ENCODE results near the gene ZBTB18. TPM values are rescaled to one million over a fixed set of nuclear protein-coding genes. Genes with fewer than 3 reads are reported as not detected.

The ZBTB18 gene
- total RNA-seq, 1 donor from 2014 or later = 14.3 TPM

DNA sequence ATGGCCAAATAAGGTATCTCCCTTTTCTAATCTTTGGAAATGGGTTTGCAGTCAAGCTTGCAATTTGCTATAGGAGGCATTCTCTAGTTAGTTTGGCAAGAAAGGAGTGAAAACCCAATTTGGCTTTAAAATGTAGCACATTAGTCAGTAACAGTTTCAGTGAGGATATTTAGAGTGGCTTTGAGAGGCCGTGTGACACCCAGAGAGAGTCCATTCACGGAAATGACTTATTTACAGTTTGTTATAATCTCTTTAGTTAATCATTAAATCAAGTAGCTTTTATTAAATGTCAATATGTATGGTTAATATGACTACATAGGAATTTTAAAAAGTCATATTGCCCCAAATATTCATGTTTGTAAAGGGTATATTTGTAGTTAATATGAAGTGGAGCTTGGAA is 9.6 kb downstream of the ZBTB18 start:
- DNase-seq (ENCODE audit: low spot score) = no peak
- no peak for ATAC-seq

DNA sequence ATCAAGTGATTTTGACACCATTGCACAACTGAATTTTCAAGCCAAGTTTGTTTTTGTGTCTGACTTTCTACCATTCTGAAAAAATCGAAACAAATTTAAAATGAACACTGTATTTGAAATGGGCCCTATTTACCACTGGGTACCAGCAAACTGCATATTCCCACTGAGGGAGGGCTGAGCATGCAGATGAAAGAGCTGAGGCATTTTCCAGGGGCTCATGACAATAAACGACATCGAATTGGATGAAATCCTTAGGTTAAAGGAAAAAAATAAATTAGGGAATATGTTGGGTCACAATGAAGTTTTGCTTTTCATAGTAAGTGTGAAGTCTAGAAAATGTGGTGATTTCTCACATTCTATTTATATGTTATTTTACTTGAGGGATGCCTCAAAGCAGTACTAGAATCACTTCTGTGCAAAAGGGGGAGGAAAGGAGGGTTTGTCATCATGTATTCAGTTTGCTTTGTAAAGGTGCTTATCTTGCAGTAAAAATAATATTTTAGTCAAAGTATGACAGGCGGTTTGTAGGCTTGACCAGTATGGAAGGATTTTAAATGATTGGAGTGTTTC is 11.2 kb downstream of the ZBTB18 start:
- ATAC-seq = no peak
- no peak for DNase-seq (ENCODE audit: low spot score)

DNA sequence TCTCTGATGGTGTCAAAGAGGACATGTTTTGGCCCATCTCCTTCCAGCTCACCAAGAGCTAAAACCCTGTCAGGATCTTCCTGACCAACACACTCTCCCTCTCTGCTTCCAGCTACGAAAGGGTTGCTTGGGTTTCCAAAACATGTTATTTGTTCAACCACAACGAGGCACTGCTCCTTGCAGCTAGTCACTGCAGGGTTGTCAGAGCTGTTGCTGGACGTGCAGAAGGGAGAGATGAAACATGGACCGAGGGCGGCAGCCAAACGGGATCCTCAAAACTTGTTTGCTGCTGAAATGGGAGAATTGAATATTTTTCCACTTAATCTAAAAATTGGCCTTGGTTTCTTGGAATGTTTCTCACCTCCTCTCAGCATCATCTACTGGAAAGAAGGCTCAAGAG is 12.4 kb downstream of the ZBTB18 start:
- peak; percentile 43 for ATAC-seq
- no peak for DNase-seq (ENCODE audit: low spot score)

DNA sequence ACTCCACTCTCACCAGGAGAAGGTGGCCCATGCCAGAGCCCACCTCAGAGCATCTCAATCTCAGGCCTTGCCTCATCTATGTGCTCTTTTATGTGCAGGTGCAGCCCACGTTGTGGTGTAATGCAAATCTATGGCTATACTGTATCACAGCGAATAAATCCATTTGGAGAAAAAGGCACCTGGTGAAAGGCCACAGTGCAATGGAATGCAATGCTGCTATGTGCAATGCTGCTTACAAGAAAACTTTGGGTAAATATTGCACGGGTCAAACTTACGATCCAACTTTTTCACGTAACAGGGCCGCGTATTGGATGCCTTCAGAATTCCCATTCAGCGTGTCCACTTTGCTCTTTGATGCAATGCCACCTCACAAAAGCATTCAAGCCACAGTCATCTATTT is 13.5 kb downstream of the ZBTB18 start:
- DNase-seq (ENCODE audit: low spot score) = no peak
- peak; percentile 54 for ATAC-seq

DNA sequence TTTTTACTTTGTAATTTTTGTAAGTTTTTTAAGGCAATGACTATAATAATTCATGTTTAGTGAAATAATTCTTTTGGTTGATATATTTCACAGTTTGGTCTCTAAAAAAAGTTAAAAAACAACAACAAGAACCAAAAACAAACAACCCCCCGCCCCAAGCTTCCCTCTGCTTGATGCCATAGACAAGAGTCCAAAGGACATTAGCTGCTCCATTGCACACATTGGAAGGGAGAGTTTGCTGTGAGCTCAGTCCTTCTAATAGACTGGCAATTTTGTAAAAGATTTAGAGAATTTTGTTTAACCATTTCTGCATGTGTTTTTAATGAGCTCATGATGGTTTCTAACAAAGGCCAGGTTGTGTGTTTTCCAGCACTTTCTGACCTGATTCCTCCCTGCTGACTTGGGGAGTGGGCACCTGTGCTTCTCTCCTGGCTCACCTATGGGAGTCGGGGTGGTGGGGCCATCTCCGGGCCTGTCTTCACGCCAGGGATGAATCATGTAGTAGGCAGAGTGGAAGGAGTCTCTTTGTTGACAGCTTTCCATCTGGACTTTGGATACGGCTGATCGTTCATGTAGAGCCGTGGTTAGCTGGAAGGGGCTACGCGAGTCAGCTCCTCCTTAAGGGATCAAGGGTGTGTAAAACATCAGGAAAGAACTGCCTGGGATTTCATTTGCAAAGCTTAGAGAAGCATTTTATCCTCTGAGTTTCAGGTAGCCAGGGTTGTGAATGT is 14.1 kb downstream of the ZBTB18 start:
- DNase-seq (ENCODE audit: low spot score) (peak; percentile 58), ATAC-seq (peak; percentile 76)

GRCh38 chr1:244065960-244066388 is 14.9 kb downstream of the ZBTB18 start:
- DNase-seq (ENCODE audit: low spot score) (no peak), ATAC-seq (no peak)

DNA sequence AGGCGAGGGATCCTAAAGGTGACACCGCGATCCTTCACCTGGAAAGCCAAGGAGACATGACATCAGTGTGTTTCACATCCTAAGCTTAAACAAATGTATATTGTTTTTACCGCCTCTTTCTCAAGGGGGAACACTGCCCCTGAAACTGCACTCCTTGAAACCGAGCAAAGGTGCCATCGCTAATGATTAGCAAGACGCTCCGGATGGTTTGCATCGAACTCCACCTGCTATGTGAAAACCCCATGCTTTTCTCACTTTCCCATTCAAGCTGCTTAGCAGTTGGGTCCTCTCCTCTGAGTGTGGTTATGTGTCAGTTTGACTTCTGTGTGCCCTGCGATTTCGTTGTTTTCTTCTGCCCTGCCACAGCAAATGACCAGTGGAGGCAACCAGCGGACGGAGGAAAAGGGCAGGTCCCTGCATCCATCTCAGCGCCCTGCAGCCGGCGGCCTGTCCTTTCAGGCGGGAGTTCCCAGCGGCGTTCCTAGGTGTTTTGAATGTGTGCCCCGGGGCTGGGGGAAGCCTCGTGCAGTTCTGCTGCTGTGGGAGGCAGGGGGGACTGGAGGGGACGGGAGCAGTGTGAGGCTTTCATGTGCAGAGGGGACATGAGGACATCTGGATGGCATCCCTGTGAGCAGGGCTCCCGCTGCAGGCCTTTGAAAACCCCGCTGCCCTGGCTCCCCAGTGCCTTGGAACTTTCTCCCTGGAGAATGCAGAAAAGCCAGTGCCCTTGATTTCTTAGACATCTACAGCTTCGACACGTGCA is 16.1 kb downstream of the ZBTB18 start:
- DNase-seq (ENCODE audit: low spot score) (no peak), ATAC-seq (no peak)

DNA sequence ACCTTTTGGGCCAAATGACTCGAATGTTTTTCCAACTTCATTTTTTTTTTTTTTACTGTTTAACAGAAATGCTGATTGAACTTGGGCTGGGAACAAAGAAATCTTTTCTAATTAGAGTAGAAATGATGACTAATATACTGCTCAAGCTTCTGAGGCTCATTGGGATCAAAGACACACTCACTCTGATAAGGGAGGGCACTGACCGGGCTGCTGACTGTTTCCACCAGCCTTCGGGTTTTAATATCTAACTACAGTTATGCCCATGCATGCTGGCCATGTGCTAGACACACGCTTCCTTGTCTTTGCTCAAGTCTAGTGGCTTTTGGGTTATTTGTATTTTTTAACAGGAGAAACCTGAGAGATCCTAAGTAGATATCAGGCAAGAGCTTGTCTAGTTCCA is 16.8 kb downstream of the ZBTB18 start:
- DNase-seq (ENCODE audit: low spot score) (peak; percentile 74), ATAC-seq (peak; percentile 80)

- no peak for ATAC-seq
Observed at GRCh38 chr1:244068567-244068966, 17.5 kb downstream of the ZBTB18 start.

GRCh38 chr1:244069326-244069898 is 18.3 kb downstream of the ZBTB18 start:
- no peak for ATAC-seq
- no peak for DNase-seq (ENCODE audit: low spot score)

More at GRCh38 chr1:244068567-244068966, 17.5 kb downstream of the ZBTB18 start:
- no peak for DNase-seq (ENCODE audit: low spot score)

DNA sequence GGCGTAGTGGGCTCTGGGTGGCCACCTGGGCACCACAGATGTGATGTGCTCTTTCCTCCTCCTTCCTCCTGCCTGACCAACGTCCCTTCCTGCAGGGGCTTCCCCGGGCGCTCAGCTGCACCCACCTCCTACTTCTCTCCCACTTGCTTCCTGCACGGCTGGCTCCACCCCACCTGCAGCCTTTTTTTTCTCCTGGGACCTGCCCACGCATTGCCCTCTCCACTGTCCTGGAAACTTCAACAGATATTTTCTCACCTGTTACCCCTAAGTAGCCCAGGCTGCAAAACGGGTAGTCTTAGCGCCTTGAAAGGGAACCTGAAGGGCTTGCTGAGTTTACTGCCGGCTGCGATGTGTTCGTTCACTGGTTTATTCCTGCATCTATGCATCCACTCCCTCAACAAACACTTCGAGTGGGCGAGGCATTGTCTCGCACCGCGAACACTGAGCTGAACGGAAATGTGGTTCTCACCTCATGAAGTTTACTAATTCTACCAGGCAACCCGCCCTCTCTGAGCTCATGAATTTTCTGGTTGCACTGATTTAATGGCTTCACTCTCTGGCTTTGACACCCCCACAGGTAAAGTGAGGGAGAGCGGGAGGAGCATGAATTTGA is 23.6 kb downstream of the ZBTB18 start:
- ATAC-seq = no peak

GRCh38 chr1:244075247-244075722 is 24.2 kb downstream of the ZBTB18 start:
- ATAC-seq (no peak), DNase-seq (ENCODE audit: low spot score) (no peak)

More for the DNA sequence above, 23.6 kb downstream of the ZBTB18 start:
- no peak for DNase-seq (ENCODE audit: low spot score)

DNA sequence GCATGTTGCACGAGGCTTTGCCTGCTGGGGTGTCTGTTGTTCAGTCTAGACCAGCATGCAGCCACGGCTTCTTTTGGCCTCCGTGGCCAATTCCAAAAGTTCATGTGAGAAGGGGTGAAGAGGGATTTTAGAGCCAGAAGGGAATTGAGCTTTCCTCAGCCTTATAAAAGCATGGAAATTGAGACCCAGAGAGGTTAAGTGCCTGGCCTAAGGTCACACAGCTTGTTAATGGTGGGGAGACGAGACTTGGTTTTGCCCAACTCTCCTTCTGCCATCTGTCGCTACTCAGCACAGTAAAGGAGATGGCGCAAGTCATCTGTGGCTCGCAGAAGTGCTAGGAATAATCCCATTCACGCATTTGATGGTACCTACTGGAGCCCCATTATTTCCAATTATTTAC is 25.7 kb downstream of the ZBTB18 start:
- DNase-seq (ENCODE audit: low spot score) = no peak
- ATAC-seq = no peak

DNA sequence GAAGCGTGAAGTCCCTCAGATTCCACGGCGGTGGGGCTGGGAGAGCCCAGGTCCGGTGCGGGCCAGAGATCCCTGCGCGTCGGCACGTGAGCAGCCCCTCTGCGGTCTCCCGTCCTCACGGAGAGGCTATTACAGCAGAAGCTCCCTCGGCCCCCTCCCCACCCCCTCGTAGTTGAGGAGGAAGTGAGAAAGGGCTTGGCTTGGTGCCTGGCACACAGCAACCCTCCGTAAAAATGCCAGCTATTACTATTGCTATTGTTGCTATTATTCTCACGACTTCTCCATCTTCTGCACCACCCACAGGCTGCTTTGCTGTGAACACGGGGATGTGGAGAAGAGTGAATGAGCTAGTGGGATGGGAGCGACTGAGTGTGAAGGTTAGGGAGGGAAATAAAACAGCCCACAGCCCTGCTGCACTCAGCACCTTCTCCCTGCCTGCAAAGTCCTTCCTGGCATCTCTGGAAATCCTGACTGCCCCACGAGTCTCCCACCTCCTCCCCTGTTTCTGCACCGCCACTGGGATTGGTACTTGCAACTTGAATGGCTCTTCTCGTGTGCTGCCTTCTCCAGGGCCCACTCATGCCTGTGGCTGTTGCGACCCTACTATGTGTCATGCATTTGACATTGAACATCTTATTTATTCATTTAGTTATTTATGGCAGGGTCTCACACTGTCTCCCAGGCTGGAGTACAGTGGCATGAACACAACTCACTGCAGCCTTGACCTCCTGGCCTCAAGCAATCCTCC is 26.6 kb downstream of the ZBTB18 start:
- DNase-seq (ENCODE audit: low spot score) = no peak

DNA sequence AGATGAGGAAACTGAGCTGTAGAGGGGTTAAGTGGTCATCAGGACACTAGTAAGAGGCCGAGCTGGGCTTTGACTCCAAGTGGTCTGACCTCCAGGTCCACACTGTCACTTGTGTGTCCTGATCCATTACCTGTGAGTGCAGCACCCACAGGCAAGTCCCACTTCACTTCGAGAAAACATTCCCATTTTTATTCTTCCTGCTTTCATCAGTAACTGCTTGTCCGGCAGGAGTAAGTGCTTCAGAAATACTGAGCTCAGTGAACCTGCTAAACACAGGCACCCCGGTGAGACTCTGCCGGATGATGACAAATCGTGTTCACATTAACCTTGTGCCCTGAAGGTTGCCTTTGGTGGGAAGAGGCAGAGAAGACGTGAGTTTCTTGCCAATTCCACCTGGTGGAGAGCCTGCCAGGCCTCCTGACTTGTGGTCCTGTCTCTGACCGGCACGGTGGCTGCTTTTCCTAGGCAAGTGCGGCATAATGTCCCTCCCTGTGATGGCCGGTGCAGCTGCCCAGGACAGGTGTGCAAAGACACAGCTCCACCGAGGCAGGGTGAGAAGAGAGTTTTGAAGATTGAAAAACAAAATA is 29.4 kb downstream of the ZBTB18 start:
- DNase-seq (ENCODE audit: low spot score) = no peak

More for the DNA sequence above, 26.6 kb downstream of the ZBTB18 start:
- no peak for ATAC-seq

DNA sequence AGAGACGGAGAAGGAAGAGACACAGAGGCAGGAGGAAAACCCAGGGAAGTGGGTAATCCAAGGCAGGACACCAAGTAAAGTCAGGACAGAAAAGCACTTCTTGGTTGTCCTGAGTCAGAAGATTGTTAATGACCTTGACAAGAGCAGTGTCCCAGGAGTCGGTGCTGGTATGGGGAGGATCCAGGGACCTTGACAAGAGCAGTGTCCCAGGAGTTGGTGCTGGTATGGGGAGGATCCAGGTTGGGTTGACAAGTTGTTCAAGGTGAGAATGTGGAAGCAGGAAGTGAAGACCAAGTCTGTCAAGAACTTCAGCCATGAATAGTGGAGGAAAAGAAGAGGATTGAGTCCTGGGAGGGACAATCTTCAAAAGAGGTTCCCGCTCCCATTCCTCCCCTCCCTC is 31.9 kb downstream of the ZBTB18 start:
- DNase-seq (ENCODE audit: low spot score) = no peak
- no peak for ATAC-seq

More for the DNA sequence above, 29.4 kb downstream of the ZBTB18 start:
- ATAC-seq = no peak

GRCh38 chr1:244083383-244083943 is 32.4 kb downstream of the ZBTB18 start:
- DNase-seq (ENCODE audit: low spot score) = no peak
- ATAC-seq = no peak

- no peak for ATAC-seq
- no peak for DNase-seq (ENCODE audit: low spot score)
Observed at GRCh38 chr1:244084763-244085162, 33.7 kb downstream of the ZBTB18 start.

DNA sequence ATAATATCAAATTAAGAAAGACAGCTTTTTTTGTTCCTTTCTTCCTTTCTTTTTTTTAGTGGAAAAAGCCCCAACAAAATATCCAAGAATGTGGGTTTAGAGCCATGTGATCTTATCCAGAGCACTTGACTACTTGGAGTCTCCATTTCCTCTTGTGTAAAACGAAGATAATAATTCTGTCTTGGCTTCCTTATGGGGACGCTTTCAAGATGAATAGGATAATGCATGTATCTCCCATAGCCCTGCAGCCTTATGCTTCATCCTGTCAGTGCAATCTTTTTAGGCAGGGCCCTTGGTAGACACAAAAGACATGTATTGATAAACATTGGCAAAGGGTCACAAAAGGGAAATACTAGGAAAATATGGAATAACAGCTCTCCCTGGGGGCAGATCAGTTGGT is 34.8 kb downstream of the ZBTB18 start:
- DNase-seq (ENCODE audit: low spot score) (no peak), ATAC-seq (no peak)
